Globus pallidus (tissue), 1 donor: ENCODE measurements around the gene EIF5.
"Not testable (repeated sequence)": the region's sequence is repeated elsewhere in the genome, so short reads cannot be mapped to it uniquely, and the experiment has no call there.

Source experiments
- DNase-seq: peaks from one replicate; pipeline ENCODE4 v3.0.0-alpha.2; 2015; ENCODE audit warnings: low spot score

EIF5 gene

DNA sequence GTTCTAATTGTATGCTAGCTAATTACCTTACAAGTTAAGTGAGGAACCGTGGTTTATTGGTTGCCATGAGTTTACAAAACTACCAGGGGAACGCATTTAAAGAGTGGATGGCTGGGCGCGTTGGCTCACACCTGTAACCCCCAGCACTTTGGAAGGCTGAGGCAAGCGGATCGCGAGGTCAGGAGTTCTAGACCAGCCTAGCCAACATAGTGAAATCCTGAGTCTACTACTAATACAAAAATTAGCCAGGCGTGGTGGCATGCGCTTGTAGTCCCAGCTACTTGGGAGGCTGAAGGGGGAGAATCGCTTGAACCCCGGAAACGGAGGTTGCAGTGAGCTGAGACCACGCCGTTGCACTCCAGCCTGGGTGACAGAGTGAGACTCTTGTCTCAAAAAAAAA is 2.2 kb downstream of the EIF5 start:
- DNase-seq, result no peak

DNA sequence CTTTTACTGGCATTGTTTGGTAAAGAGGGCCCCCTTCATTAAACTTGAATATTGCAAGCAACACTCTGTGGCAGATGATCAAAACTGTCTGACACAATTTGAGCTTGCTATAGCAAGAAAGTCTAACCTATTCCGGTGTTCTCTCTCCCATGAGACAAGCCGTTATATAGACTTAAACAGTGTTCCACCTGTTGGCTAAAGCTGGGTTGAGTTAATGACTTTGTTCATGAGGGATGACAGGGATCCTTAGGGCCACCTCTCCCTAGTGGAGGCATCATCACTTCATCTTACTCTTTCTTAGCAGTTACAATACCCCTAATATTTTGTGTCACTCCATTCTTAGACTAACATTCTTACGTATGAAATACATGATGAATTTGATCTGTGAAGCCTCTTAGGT is 3.8 kb downstream of the EIF5 start:
- no peak for DNase-seq

DNA sequence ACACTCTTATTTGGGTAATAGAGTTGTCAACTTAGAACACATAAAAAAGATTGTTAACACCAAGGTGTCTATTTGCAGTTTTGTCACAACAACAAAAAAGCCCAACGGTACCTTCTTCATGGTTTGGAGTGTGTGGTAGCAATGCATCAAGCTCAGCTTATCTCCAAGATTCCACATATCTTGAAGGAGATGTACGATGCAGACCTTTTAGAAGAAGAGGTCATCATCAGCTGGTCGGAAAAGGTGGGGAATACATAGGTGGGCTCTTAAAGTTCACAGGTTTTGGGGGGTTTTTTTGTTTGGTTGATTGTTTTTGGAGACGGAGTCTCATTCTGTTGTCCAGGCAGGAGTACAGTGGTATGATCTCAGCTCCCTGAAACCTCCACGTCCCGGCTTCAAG is 5.5 kb downstream of the EIF5 start:
- DNase-seq, result no peak

DNA sequence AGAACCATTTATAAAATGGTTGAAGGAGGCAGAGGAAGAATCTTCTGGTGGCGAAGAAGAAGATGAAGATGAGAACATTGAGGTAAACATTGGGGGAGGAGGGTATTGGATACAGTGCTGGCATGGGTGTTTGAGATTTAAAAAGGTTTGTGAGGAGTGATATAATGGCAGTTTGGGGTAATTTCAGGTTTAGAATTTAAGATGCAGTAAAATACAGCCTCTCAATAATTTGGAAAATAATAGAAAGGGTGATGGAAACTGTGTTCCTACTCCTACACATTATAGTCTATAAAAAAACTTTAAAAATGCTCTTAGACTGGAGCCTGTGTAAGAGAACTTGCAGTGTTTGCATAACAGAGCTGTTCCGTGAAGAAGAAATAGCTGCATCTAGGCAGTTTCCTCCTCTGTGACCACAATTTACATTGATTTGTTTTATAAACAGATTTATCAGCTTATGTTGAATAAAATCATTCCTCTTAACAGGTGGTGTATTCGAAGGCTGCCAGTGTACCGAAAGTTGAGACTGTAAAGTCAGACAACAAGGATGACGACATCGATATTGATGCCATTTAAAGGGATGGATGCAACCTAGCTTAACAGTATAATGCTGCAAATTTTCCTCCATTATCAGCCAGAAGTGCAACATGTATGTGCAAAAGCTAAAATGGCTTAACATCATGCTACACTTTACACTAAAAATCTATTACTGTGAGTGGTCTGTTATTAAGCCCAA is 6.6 kb downstream of the EIF5 start:
- DNase-seq, result no peak

DNA sequence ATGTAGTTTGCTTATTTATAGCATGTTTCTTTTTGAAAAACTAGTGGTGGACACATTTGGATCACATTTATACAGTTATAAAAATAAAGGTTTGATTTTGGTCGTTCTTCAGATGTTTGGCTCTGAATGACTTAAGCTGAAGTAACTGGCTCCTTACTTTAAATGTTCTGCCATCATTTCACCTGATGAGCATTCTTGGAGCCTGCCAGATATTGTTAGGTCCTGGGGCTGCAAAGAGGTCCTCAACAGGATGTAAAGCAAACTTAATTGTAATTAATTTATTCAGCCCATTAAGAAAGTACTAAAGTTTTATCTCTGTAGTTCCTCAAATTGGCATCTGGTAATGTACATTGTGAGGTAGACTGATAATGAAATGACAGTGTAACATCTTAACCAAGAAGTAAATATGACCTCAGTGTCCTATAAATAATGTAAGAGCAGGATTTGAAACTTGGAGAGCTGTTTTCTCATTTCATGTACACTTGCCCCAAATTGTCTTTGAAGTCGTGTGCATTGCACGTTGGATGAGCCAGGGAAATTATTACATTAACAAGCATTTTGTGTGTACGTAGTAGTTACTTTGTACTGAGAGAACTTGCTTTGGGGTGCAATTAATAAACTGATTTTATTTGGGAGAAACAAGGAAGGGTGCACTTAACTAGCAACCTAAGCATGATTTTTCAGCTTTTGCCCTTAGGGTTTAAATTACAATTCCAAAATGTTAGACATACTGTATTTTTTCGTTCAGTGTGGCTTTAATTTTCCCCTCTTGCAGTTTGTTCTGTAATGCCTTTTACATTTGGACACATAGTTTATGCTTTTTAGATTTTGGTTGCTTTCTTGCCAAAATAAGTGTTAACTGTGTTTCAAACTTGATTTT is 7.5 kb downstream of the EIF5 start:
- DNase-seq, result no peak

DNA sequence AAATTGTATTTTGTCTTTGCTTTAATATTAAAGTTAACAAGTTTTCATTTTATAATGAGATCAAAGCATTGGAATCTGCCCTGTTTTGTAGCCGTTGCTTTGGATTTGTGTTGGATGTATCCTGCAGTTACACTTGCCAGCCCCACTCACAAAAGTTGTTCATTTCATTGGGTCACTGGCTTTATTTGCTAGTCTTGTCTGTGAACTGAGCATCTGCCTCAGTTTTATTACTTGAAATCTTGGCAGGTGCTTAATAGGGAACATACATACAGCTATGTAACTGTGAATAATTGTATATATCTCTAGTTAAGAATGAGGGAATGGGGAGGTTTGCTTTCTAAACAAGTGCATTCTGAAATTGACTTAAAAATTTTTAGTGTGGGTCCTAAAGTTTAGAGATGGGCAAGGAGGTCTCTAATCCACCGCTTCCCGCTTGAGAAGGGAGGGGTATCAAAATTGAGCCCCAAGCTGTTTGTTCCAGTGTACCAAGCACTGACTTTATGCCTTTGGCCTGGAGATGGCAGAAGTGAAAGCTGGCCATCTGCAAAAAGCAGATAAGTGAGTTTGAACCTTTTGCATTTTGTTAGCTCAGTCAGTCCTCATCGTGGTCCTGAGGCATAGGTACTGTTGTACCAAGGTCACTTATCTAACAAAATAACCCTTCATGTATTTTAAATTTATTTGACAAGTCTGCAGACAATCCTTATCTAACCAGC is 9.3 kb downstream of the EIF5 start:
- no peak for DNase-seq

DNA sequence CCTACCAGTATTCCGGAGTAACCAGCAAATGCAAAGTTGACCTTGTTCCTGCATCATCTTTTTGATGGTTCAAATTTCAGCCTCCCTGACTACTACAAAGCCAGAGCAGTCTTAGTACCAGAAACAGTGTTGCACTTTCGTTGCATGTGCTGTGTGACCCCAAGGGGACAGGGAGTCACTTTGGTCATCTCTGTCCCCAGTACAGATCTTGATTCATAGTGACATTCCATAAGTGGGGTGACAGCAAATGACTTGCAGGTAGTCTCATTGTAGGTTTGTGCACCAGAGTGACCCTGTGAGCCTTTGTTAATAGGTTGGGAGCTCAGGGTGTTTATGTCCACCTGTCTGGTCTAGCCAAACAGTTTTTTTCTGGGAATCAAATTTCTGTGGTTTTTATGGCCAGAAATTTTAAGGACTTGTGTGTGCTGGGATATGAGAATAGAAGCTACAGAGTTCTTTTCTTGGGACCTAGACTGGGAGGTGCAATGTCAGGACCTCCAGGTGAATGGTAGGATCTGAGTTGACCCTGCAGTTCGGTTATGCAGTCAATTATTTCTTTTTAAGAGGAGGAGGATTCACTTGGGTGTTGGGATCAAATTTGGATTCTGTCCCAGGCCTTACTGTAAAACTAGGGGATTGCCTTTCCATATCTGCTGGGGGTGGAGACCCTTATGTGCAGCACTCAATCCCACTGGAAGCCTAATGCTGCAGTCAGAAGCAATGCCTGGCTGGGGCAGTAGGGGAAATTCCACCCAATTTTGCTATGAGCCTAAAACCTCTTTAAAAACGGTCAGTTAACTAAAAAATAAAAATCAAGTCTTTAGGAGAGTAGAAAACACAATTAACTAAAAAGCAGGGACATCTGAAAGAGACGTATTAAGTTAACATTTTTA is 10.1 kb downstream of the EIF5 start:
- DNase-seq, result no peak

DNA sequence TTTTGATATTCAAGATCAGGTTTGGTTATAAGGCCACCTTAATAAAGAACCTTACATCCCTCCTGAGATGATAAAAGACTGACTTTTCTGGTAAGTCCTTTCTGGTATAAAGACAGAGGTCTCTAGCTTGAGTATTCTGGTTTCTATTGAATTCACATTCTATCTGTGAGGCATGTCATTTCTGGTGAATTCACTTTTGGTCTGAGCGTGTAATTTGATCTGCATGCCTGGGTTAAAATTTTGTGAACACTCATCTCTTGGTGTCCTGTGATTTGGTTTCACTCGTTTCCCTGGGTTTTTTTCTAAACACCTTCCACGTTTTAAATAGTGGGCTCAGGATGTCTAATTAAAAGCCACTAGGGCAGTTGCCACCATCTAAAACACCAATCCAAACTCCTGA is 12.2 kb downstream of the EIF5 start:
- DNase-seq, result no peak

DNA sequence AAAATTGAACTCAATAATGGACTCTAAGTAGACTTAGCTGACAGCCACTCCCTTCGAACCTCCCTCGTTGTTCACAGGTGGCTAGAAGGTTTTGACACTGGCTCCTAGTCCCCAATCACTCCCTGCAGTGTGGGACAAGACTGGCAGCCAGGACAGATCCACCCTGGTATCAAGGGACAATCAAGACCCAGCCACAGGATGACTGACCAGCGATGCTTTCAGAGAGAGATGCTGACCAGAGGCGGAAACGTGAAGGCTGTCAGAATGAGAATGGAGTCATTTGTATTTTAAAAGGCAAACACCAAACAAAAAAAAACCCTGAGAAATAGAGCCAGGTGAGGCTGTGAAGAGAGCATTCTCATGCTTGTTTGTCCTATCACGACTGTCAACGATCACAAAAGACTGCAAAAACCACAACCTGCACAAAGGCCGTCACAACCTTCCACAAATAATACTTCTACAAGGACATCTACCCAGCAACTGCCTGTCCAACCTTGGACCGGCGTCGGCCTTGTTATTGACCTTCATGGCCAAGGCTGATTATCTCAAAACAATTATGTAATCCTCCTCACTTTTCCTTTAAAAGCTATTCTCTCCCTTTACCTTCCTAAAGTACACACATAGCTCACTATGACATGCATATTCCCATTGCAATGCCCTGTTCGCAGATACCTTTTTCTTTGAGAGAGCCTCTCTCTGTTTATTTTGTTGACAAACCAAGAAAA is 13.2 kb downstream of the EIF5 start:
- no peak for DNase-seq

DNA sequence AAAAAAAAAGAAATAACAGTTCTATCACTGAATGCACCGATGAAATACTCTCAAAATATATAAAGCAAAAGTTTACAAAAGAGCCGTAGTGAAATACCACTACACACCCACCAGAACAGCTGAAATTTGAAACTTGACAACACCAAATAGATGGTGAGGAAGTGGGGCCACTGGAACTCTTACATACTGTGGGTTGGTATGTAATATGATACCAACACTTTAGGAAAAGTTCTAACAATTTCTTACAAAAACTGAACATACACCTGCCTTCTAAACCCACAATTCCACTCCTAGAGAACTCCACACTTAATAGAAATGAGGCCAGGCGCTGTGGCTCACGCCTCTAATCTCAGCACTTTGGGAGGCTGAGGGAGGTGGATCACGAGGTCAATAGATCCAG is 14.1 kb downstream of the EIF5 start:
- no peak for DNase-seq

DNA sequence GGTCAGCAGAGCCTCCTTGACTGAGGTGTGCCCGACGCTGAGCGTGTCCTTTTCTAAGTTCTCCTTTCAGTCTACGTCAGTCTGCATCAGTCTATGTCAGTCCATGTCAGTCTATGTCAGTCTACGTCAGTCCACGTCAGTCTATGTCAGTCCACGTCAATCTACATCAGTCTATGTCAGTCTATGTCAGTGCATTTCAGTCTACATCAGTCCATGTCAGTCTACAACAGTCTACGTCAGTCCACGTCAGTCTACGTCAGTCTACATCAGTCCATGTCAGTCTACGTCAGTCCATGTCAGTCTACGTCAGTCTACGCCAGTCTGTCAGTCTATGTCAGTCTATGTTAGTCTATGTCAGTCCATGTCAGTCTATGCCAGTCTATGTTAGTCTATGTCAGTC is 15.9 kb downstream of the EIF5 start:
- DNase-seq, result no peak

DNA sequence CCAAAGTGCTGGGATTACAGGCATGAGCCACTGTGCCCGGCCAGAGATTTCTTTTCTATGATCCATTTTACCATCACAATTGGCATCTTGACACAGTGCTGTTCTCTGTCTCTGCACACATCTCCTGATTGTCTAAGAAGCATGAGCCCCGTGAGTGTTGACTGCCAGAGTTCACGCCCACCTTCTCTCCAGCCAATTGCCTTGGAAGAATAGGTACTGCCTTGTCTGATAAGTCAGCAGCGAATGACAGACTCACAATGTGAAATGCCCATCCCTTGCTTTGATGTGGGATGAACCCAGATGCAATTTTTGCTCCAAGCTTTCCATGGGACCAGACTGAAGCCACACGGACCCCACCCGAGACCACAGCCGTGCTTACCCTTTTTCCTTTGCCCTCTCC is 19.3 kb downstream of the EIF5 start:
- no peak for DNase-seq

DNA sequence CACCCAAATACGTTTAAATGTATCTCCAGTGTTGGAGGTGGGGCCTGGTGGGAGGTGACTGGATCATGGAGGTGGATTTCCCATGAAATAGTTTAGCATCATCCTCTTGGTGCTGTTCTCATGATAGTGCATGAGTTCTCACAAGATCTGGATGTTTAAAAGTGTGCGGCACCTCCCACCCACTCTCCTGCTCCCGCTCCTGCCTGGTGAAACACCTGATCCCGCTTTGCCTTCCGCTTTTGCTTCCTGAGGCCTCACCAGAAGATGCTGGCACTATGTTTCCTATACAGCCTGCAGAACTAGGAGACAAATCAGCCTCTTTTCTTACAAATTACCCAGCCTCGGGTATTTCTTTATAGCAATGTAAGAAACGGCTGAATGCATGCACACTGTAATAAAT is 20.1 kb downstream of the EIF5 start:
- no peak for DNase-seq

DNA sequence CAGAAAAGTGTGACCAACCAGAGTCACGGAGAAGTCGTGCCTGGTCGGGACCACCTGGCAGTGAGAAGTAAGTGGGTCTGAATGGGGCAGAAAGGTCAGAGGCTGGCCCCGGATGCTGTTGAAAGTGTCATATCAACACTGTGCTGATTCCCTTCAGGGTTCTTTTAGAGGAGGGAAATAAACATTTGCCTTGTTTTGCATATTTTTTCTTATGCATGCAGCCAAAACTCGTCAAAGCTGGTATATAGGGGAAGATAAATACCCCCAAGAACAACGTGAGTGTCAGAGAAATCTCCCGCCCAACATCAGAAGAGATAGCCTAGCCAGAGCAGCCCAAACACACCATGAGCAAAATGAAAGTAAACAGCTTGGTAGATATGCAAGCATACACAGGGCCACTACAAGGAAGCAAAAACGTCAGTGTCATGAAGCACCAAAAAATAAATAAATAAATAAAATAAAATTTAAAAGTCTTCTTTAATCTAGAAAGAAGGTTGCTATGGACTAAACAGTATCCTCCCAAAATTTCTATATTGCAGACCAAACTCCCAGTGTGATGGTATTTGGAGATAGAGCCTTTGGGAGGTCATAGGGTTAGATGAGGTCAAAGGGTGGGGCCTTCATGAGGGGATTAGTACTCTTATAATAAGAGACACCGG is 22.1 kb downstream of the EIF5 start:
- DNase-seq, result no peak

DNA sequence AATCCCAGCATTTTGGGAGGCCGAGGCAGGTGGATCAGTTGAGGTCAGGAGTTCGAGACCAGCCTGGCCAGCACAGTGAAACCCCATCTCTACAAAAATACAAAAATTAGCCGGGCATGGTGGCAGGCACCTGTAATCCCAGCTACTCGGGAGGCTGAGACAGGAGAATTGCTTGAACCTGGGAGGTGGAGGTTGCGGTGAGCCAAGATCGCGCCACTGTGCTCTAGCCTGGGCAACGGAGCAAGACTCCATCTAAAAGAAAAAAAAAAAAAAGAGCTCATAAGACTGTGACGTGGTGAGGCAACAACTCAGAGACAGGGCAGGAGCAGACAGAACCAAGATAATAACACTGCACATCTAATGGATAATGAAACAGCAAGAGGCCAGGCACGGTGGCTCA is 23.5 kb downstream of the EIF5 start:
- DNase-seq, result not testable (repeated sequence)

DNA sequence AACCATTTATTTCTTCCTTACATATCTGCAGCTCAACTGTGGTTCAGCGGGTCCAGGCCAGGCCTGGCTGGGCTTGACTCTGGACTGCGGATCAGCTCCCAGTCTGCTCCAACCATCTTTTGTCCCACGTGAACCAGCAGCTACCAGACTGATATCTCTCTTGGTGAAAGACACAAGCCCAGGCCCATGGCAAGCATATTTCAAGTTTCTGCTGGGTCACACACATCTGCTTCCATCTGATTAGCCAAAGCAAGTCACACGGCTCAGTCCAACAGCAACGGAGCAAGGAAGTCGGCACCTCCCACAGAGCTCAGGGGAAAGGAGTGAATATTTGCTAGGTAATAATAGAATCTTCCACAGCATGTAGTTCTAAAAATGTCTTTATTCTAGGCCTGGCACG is 26.5 kb downstream of the EIF5 start:
- no peak for DNase-seq

DNA sequence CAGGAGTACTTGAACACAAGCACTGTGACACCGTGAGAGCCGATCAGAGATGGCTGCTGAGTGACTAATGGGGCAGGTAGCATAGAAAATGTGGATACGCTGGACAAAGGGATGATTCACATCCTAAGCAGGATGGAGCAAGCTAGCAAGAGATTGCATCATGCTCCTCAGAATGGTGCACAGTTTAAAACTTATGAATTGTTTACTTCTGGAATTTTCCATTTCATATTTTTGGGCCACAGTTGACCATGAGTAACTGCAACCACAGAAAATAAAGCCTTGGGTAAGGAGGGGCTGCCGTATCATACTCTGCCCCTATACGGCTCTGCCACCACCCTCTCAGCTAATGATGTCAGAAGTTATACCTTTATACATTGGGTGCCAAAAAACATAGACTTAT is 27.8 kb downstream of the EIF5 start:
- no peak for DNase-seq

DNA sequence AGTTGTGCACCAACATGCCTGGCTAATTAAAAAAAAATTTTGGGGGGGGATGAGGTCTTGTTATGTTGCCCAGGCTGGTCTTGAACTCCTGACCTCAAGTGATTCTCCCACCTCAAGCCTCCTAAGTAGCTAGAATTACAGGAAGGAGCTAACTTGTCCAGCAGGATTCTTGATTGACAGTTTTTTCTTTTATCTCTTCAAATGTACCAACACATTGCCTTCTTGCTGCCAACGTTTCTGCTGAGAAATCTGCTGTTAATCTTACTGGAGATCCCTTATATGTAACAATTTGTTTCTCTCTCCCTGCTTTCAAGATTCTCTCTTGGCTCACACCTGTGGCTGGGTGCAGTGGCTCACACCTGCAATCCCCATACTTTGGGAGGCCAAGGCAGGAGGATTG is 28.7 kb downstream of the EIF5 start:
- DNase-seq, result no peak

DNA sequence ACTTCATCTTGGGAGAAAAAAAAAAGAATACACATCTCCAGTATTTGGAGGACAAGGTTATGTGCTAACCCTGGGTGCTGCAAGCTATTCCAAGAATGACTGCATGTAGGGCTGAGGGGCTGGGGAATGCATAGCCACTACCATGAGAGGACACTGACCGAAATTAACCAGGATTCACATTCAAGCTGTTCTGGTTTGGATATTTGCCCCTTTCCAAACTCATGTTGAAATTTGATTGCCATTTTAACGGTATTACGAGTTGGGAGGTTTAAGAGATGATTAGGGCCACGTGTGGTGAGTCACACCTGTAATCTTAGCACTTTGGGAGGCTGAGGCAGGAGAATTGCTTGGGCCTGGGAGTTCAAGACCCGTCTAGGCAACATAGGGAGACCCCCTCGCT is 32.7 kb downstream of the EIF5 start:
- DNase-seq, result no peak

DNA sequence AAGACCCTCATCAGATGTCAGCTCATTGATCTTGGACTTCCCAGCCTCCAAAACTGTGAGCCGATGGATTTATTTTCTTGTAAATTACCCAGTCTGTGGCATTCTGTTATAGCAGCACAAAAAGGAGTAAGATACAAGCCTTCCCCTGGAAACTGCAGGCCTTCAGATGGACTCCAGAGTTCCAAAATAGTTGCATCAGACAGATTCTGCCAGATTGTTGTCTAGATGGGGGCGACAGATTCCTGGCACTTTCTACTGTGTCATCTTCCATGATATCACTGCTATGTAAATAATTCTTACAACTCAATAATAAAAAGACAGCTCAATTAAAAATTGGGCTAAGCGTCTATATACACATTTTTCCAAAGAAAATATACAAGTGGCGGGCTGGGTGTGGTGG is 34.0 kb downstream of the EIF5 start:
- DNase-seq, result no peak

DNA sequence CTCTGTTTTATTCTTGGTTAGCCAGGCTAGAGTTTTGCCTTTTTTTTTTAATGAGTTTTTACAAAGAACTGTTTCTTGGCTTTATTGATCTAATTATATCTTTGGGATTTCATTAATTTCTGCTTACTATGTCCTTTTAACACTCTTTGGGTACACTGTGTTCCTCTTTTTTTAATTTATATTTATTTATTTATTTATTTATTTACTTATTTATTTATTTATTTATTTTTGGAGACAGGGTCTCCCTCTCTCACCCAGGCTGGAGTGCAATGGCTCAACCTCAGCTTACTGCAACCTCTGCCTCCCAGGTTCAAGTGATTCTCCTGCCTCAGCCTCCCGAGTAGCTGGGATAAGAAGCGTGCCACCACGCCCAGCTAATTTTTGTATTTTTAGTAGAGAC is 36.0 kb downstream of the EIF5 start:
- DNase-seq, result no peak
